ENCODE data around the gene PGBD5.

PGBD5 gene

DNA sequence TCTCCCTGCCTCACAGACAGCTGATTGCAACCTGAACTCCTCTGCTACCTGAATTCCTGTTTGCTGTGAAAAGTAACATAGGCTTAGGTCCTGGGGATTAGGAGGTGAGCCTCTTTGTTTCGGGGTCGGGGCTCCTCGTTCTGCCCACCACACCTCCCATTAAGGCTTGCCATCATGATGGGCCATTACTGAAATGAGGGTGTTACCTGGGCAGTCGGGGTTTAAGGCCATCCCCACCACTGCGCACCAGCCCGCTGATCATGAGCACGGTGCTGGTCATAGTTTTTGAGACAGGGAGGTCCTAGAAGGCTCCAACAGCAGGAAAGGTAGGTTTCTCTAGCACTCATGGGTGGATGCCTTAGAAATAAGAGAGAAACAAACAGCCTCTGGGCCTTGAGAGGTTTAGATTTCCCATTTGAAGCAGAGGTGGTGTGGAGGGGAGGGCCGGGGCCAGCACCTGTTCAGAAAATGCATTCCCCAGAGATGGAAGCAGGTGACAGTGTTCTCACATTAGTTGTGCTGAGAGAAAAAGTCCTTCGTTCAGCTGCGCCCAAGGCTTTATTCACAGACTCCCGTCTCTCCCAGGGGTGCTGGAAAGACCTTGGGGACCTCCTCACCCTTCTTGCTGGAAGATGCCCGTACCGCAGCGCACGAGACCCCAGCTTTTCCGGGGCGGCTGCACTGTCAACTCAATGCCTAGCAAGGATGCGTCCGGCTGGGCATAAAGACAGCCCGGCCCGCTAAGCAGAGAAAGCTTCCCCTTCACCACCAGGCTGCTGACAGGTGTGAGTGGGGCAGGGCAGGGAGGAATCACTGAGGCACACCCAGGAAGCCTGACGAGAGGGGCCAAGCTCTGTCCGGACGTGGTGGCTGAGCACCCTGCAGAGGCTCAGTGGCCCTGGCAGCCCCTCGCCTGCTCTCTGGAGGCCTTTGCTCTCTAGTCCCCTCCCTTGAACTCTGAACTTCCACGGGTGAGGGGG, 125.5 kb downstream of the PGBD5 start:
- DNase-seq (ENCODE audit: low read depth): no peak
- TF ChIP-seq CTCF (IDR thresholded peaks at IDR 0.05; ENCODE audit: control insufficient read depth, insufficient read depth, low read depth, low read length, missing control alignments): no peak
- H3K4me3 ChIP-seq (ENCODE audit: control insufficient read depth, low read depth, low read length): no peak overlapping the region

GRCh38 chr1:230299191-230300006, 126.7 kb downstream of the PGBD5 start:
- no peak for TF ChIP-seq CTCF (IDR thresholded peaks at IDR 0.05; ENCODE audit: control insufficient read depth, insufficient read depth, low read depth, low read length, missing control alignments)
- DNase-seq (ENCODE audit: low read depth): no peak
- no peak overlapping the region for H3K4me3 ChIP-seq (ENCODE audit: control insufficient read depth, low read depth, low read length)

GRCh38 chr1:230295367-230295766, 130.8 kb downstream of the PGBD5 start:
- H3K4me3 ChIP-seq (ENCODE audit: control insufficient read depth, low read depth, low read length): no peak overlapping the region
- DNase-seq (ENCODE audit: low read depth): no peak
- no peak for TF ChIP-seq CTCF (IDR thresholded peaks at IDR 0.05; ENCODE audit: control insufficient read depth, insufficient read depth, low read depth, low read length, missing control alignments)

DNA sequence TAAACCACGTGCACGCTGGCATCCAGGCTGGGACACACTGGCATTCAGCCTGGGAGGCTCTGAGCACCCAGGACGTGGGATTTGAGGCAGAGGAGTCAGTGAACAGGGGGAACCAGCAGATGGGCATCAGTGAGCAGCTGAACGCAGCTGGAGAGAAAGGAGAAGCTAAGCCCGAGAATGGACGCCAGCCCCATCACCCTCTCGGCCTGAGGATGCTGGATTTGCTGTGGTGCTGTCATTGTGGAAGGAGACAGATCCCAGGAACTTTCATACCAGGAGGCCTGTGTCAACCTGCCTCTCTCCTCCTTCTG, 132.8 kb downstream of the PGBD5 start:
- no peak for DNase-seq (ENCODE audit: low read depth)
- no peak for TF ChIP-seq CTCF (IDR thresholded peaks at IDR 0.05; ENCODE audit: control insufficient read depth, insufficient read depth, low read depth, low read length, missing control alignments)
- no peak overlapping the region for H3K4me3 ChIP-seq (ENCODE audit: control insufficient read depth, low read depth, low read length)

- TF ChIP-seq CTCF (IDR thresholded peaks at IDR 0.05; ENCODE audit: control insufficient read depth, insufficient read depth, low read depth, low read length, missing control alignments): no peak
- H3K4me3 ChIP-seq (ENCODE audit: control insufficient read depth, low read depth, low read length): no peak overlapping the region
- no peak for DNase-seq (ENCODE audit: low read depth)
Observed at GRCh38 chr1:230292689-230293389, 133.3 kb downstream of the PGBD5 start.

Measured in AG09309 (cell line).